ENCODE measurements around the gene SYNCRIP. TPM values are rescaled to one million over a fixed set of nuclear protein-coding genes. Genes with fewer than 3 reads are reported as not detected.

Gene SYNCRIP
- total and polyA plus RNA-seq, 2 donors from 2014 or later, result 26.5 to 109 TPM

DNA sequence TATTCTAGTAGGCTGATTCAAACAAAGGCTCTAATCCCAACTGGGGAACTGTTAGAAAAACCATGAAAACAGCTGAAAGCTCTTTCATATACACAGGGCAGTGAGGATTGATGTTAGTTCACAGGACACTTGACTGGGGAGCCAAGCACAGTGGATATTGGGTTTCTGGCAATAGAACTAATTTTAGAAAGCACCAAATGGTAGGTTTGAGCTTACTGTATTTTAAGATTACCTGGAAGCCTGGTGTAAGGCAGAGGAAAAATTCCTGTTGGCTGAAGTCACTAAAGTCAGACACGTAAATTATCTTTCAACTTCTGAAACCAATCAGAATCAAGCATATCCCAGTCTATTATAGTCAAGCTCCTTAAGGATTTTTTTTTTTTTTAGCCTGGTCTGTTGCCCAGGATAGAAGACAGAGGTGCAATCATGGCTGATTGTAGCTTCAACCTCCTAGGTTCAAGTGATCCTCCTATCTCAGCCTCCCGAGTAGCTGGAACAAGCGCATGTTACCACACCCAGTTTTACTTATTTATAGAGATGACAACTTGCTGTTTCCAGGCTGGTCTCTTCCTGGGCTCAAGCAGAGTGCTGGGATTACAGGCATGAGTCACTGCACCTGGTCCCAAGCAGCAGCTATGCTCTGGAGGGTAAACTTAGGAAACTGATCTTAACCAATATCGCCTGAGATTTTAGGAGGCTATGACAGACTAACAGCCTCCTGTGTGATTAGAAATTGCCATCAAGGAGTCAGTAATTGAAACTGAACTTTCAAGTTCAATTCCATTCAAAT is 32.5 kb upstream of the SYNCRIP start:
- H3K4me3 ChIP-seq (ENCODE audit: low read length in 3 of 3), result peak overlapping the region in 2 of 3 donors; percentile 88 to 99
- H3K27me3 ChIP-seq (ENCODE audit: control insufficient read depth, insufficient read depth, low read length), result no peaks in the 10 kb centered on the region
- intact Hi-C loops (cut with DNase I), result no loop called here
- H3K9me3 ChIP-seq (ENCODE audit: control insufficient read depth in 2 of 3, insufficient read depth in 1 of 3, low read length in 3 of 3), result no peaks in the 10 kb centered on the region
- FAIRE-seq, result no peak
- peaks cover 0 to 21% (median 15%) of the 10 kb centered on the region in 3 donors for H3K4me1 ChIP-seq (ENCODE audit: control insufficient read depth in 2 of 3, insufficient read depth in 2 of 3, low read depth in 1 of 3, low read length in 3 of 3)
- H3K9ac ChIP-seq (ENCODE audit: low read length in 3 of 3), result peak overlapping the region in 1 of 3 donors; percentile 42
- no peak overlapping the region for H3K27ac ChIP-seq (ENCODE audit: low read depth in 2 of 2, low read length in 2 of 2)
- no peak for DNase-seq
- H3K36me3 ChIP-seq (ENCODE audit: control insufficient read depth in 2 of 3, insufficient read depth in 3 of 3, low read length in 3 of 3), result peaks cover 0 to 2% (median 0%) of the 10 kb centered on the region in 3 donors
- TF ChIP-seq, protein P1, sequence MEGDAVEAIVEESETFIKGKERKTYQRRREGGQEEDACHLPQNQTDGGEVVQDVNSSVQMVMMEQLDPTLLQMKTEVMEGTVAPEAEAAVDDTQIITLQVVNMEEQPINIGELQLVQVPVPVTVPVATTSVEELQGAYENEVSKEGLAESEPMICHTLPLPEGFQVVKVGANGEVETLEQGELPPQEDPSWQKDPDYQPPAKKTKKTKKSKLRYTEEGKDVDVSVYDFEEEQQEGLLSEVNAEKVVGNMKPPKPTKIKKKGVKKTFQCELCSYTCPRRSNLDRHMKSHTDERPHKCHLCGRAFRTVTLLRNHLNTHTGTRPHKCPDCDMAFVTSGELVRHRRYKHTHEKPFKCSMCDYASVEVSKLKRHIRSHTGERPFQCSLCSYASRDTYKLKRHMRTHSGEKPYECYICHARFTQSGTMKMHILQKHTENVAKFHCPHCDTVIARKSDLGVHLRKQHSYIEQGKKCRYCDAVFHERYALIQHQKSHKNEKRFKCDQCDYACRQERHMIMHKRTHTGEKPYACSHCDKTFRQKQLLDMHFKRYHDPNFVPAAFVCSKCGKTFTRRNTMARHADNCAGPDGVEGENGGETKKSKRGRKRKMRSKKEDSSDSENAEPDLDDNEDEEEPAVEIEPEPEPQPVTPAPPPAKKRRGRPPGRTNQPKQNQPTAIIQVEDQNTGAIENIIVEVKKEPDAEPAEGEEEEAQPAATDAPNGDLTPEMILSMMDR (IDR thresholded peaks at IDR 0.05; ENCODE audit: borderline replicate concordance, extremely low read depth, insufficient read depth), result no peak

DNA sequence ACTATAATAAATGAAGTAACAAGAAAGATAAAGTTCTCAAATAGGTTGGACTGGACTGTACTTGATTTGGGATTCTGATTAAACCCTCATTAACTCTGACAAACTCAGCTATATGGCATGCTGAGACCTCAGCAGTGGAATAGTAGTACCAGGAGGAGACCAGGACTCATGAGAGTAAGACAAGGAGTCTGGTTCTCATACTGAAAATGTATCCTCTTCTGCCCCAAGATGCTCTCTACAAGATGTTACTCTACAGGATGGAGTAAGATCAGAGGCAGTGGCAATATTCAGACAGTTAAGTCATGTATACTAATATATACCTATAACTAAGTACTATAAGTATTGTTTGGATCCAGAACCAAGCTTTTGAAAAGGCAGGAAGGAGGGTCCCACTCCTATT is 31.9 kb upstream of the SYNCRIP start:
- FAIRE-seq, result no peak
- Histone ChIP-seq H3K27ac (ENCODE audit: low read depth in 2 of 2, low read length in 2 of 2) (no peak overlapping the region), H3K9ac (ENCODE audit: low read length in 3 of 3) (no peak overlapping the region), H3K9me3 (ENCODE audit: control insufficient read depth in 2 of 3, insufficient read depth in 1 of 3, low read length in 3 of 3) (no peaks in the 10 kb centered on the region), H3K4me1 (ENCODE audit: control insufficient read depth in 2 of 3, insufficient read depth in 2 of 3, low read depth in 1 of 3, low read length in 3 of 3) (peaks cover 0 to 21% (median 12%) of the 10 kb centered on the region in 3 donors), H3K4me3 (ENCODE audit: low read length in 3 of 3) (peak overlapping the region in 1 of 3 donors; percentile 99), H3K36me3 (ENCODE audit: control insufficient read depth in 2 of 3, insufficient read depth in 3 of 3, low read length in 3 of 3) (peaks cover 0 to 2% (median 0%) of the 10 kb centered on the region in 3 donors), H3K27me3 (ENCODE audit: control insufficient read depth, insufficient read depth, low read length) (no peaks in the 10 kb centered on the region)
- DNase-seq, result no peak
- TF ChIP-seq, protein P1 (IDR thresholded peaks at IDR 0.05; ENCODE audit: borderline replicate concordance, extremely low read depth, insufficient read depth), result no peak
- intact Hi-C loops (cut with DNase I), result no loop called here

DNA sequence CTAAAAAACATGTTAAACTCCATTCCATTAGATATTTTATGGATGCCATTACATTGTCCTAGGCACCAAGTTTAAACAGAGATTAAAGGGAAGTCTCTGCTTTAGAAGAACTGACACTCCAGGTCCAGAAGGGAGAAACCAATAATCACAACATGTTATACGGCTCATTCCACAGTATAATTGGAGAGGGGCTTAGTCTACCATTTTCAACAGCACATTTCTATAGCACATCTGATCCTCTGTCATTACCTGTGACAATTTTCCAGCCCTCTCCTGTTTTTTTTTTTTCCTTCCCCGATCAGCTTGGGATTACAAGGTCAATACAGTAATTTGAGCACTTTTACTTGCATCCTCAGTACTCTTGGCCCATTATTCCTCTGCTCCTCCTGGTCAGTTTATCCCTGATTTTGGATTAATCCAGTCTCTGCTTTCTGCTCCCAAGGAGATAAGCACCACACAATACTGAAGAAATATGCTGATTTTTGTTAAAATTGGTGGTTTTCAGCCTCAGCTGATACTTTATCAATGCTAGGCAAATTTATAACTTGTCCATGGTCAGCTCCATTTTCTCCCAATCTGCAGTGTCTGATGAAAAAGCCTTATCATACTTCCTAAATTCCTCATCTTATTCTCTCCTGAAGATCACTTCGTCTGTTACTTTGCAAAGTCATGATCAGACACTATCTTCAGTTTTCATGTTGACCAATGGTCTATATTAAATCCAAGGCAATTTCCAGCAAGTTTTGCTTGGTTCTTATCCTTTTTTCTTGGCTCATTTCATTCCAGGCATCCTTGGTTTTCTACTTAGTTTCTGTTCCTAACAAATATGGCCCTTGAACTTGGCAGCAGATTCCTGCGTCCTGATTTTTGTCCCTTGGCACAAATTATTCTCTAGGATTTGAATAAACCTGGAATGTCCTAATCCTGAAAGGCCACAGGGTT is 30.8 kb upstream of the SYNCRIP start:
- no peak for FAIRE-seq
- H3K27ac ChIP-seq (ENCODE audit: low read depth in 2 of 2, low read length in 2 of 2), result no peak overlapping the region
- peaks cover 0 to 13% (median 12%) of the 10 kb centered on the region in 3 donors for H3K4me1 ChIP-seq (ENCODE audit: control insufficient read depth in 2 of 3, insufficient read depth in 2 of 3, low read depth in 1 of 3, low read length in 3 of 3)
- no peaks in the 10 kb centered on the region for H3K27me3 ChIP-seq (ENCODE audit: control insufficient read depth, insufficient read depth, low read length)
- TF ChIP-seq, protein P1 (IDR thresholded peaks at IDR 0.05; ENCODE audit: borderline replicate concordance, extremely low read depth, insufficient read depth), result no peak
- DNase-seq, result no peak
- no peak overlapping the region for H3K4me3 ChIP-seq (ENCODE audit: low read length in 3 of 3)
- no peak overlapping the region for H3K9ac ChIP-seq (ENCODE audit: low read length in 3 of 3)
- intact Hi-C loops (cut with DNase I), result no loop called here
- H3K36me3 ChIP-seq (ENCODE audit: control insufficient read depth in 2 of 3, insufficient read depth in 3 of 3, low read length in 3 of 3), result peaks cover 0 to 2% (median 0%) of the 10 kb centered on the region in 3 donors
- no peaks in the 10 kb centered on the region for H3K9me3 ChIP-seq (ENCODE audit: control insufficient read depth in 2 of 3, insufficient read depth in 1 of 3, low read length in 3 of 3)
